Dermis microvascular lymphatic vessel endothelial cell (primary cell): Measurements from ENCODE around the gene SGSM2. TPM values are rescaled to one million over a fixed set of nuclear protein-coding genes. Genes with fewer than 3 reads are reported as not detected.

ENCODE experiments used
- DNase-seq, 2 donors: peaks; one replicate each; pipeline versions ENCODE4 v3.0.0 to v3.0.0-alpha.2; 2010; ENCODE audit warnings: low read depth in 2 of 2
- total RNA-seq: library from RNA; depleted of rRNA; stranded (reverse); fragments of >200 nt; gene quantifications from 2 replicates; pipeline ENCODE4 v1.2.1, GENCODE V29; 2014

Gene SGSM2
- total RNA-seq, 1 donor from 2014 or later = 23.4 TPM

DNA sequence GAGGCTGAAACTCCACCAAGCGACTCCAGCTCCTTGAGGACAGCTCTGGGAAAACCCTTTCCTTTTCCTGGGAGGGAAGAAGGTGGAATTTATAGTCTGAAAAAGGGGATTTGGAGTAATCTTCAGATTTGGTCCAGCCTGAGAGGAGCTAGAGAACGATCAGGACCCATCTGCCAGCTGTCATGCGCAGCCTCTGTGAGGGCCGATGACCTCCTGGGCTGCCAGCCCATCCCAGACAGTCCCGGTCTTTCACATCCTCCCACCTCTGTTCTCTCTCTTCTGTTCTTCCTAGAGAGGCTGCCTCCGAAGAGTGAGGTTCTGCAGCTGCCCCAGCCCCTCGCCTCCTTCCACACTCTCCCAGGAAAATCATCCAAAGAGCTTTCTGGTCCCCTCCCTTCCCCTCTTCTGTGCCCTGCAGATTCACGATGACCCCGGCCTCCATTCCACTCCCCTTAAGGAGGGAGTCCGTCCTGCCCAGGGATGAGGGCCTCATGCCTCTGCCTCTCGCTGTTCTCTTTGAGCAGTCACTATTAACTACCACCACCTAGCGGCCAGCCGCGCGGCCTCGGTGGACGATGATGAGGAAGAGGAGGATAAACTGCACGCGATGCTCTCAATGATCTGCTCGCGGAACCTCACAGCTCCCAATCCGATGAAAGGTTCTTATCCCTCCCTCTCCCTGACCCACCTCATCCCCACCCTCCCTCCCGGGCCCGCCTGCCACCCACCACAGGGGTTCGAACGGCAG is 29.6 kb downstream of the SGSM2 start:
- no peak for DNase-seq

GRCh38 chr17:2368359-2368758 is 31.1 kb downstream of the SGSM2 start:
- no peak for DNase-seq

DNA sequence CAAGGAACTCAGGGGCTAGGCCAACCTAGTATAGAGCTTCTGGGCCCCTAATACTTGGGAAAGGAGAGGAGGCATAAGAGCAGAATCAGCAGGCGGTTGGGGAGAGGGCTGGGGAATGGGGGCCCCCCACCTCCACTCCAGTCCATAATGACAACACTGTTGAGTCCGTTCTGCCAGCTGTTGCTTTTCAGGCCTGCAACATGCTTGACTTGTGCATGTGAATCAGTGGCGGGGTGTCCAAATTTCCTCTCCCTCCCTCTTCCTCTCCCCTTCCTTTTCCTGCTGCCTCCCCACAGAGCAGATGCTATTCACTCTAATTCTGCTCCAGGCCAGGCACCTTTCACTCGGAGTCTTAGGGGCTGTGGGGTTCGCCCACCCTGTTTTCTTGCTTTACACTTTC is 31.7 kb downstream of the SGSM2 start:
- DNase-seq = peak in 1 of 2 donors; percentile 23

DNA sequence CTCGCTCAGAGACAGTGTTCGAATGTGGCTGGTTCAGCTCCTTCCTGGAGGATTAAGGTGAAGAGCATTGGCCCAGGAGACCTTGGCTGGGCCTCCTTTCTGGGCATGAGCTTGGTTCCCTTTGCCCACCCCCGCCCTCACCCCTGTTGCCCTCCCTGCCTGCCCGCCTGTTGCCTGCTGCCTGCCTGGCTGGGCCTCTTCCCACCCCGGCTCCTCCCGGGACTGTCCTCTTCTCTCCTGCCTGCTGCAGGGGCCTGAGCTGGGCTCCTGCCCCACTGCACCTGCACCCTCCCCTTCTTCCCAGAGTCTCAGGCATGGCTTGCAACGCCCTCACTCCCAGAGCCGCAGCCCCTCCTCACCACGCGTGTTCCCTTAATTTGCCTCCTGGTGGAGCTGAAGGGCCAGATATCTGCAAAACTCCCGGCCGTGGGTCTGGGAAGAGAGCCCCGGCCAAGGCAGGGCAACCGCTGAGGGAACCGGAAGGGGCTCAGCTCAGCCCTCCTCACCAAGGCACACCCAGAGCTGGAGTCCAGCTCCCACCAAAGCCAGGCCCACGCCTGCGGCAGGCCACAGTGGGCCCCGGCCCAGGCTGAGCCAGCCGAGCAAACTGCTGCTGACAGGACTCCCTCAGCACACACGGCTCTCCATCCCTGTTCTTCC is 32.4 kb downstream of the SGSM2 start:
- DNase-seq = no peak

DNA sequence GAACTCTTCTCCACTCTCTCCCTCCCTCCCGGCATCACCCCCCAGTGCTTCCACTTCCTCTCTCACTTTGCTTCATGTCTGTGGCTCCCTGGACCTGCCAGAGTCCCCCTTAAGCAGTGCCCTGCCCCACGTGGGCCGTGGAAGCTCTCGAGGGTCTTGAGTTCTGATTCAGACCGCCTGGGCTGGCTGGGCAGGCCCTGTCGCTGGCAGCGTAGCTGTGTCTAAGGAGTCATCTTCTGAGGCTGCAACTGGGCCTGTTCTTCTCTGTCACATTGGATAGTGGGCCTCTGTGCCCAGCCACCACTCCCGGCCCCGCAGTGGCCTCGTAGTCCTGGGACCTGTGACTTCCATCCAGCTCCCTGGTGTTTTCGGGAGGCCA is 32.9 kb downstream of the SGSM2 start:
- DNase-seq = no peak

GRCh38 chr17:2371183-2372130 is 34.2 kb downstream of the SGSM2 start:
- no peak for DNase-seq

DNA sequence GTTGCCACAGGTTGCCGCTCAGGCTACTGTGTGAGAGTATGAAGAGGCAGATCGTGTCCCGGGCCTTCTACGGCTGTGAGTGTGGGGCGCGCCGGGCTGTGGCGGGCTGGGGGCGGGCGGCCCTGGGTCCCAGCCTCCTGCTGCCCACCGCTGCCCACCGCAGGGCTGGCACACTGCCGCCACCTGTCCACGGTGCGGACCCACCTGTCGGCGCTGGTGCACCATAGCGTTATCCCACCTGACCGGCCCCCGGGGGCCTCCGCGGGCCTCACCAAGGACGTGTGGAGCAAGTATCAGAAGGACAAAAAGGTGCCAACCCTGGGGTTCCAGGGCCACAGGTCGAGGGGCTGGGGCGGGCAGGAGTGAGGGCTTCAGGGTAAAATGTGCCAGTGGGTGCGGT is 34.9 kb downstream of the SGSM2 start:
- no peak for DNase-seq

DNA sequence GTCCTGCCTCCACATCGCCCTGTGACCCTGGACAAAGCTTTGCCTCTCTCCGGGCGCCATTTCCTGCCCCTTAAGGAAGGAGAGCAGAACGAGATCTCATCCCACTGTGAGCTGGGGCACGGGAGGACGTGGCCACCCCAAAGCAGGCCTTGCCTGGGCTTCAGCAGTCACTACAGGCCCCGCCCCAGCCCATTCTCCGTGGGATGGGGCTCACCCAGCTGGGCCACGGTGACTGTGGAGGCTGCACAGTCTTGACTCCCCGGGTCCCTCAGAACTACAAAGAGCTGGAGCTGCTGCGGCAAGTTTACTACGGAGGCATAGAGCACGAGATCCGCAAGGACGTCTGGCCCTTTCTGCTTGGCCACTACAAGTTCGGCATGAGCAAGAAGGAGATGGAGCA is 35.4 kb downstream of the SGSM2 start:
- DNase-seq = no peak

DNA sequence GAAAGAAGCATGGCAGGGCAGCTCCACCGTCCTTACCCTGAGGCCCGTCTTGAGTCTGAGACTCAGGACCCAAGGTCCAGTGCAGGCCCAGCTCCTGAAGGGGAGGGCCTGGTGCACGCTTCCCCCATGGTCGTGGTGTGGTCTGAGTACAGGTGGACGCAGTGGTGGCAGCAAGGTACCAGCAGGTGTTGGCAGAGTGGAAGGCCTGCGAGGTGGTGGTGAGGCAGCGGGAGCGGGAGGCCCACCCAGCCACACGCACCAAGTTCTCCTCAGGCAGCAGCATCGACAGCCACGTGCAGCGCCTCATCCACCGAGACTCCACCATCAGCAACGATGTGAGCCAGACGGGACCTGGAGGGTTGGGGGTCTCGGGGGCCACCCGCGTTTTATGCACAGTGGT is 35.9 kb downstream of the SGSM2 start:
- DNase-seq = no peak

DNA sequence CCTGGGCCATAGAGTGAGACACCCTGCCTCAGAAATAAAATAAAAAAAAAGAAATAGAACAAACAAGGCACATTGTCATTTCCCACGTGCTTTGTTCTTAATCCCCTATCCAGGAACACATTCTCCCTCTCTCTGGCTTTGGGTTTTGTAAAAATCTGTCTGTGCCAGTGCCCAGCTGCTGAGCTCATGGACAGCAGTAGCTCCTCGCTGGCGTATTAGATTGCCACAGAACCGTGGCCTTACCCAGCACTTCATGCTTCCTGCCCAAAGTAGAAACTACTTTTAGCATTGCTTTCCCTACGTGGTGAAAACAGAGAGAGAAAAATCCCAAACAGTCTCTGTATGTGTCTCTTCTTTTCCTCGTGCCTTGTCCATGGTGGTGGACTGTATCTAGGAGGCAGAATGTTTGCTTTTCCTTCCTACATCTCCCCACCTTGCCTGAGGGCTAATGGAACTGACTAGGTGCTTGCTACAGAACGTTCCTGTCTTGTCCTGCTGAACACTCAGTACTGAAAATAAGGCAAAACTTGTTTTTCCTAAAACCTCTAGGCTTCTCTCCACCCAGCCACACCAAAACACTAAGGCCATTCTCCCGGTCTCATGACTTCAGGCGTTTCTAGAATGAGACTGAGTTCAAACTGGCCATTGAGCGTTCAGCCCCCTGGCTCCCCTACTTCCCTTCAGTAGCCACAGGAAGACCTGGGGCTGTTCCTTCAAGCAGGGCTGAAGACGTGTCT is 37.4 kb downstream of the SGSM2 start:
- no peak for DNase-seq

GRCh38 chr17:2375406-2375805 is 38.1 kb downstream of the SGSM2 start:
- no peak for DNase-seq

DNA sequence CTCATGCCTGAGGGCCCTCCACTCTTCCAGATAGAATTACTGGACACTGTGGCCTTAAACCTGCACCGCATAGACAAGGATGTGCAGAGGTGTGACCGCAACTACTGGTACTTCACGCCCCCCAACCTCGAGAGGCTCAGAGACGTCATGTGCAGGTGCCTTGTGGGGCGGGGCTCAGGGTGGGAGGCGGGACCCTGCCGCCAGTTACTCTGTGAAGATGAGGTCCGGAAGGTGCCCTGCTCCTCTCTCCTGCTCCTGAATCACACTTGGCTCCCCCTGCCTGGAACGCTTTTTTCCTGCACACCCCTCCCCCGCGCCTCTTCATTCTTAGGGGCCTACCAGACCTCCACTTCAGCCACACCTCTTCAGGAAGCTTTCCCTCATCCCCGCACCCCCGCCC is 38.8 kb downstream of the SGSM2 start:
- DNase-seq = no peak

DNA sequence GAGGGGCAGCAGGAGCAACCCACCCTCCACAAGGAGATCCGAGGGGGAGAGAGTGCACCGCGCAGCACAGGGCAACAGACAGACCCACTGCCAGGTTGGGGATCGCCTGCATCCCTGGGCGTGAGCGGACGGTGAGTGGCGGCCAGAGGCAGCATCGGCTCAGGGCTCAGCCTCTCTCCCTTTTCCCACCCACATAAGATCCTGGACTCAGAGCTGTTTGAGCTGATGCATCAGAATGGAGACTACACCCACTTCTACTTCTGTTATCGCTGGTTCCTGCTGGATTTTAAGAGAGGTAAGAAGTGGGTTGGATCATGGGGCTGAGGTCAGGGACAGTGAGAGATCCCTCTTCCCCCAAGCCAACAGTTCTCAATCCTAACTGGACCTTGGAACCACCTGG is 40.4 kb downstream of the SGSM2 start:
- DNase-seq = no peak

DNA sequence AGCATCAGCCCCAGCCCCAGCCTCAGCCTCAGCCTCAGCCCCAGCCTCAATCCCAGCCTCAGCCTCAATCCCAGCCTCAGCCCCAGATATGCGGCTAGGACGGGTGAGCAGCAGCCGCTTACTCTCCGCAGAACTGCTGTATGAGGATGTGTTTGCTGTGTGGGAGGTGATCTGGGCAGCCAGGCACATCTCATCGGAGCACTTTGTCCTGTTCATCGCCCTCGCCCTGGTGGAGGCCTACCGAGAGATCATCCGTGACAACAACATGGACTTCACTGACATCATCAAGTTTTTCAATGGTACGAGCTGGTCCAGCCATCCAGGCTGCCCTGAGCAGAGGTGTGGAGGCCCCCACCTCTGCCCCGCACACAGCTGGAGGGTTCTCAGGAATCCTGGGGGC is 41.6 kb downstream of the SGSM2 start:
- DNase-seq = no peak

DNA sequence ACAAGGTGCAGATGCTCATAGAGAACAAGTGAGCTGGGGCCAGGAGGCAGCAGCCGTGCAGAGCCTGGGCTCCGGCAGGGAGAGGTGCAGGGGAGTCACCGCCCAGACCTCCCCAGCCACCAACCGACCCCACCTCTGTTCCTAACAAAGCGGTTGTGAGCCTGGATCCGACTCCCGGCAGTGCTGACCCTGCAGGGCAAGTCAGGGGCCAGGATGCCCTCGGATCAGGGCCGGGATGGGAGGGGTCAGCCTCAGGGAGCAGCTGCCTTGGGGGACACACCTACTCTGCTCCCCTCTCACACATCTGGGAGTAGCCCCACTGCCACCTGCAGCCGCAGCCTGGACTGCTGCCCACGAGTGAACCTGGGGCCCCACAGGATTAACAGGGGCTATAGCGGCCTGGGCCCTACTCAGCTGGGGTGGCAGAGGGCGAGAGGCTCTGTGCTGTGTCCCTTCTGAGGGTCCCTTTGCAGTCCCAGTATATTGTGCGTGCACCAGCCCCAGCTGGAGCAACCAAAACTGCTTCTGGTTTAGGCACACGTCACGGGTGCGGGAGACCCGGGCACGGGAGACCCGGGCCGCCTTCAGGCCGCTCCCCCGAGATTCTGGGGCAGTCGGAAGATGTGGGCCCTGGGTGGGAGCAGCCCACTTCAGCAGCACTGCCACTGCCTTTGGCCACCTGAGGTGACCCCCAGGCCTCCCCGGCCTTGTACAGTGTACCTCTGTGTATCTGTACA is 42.4 kb downstream of the SGSM2 start:
- no peak for DNase-seq

DNA sequence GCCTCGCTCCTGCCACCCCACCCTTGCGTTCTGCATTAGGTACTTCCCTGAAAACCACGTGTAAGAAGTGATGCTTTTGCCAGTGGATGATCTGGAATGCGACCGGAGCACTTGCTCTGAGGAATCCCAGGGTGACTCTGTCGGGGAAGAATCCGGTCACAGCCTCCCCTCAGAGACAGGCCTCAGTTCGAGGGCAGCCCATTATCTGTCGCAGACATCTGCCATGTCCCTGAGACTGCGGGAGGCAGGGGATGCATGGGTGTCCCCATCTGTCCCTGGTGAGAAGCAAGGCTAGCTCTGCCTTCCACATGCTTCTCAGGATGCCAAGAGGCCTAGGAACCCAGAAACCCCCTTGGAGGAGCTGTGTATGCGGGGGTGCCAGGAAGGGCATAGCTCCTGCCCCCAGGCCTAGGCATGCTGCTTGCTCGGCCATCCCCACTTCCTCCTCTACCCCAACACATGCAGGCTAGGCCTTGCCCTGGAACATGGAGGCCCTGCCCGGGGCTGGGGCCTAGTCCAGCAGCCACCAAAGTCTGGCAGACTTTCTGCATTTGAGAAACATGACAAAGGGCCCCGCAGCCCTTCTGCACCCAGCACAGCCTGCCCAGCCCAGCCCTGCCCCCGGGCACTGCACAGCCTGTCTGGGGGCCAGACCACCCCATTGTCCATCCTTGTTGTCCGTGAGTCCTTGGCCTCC is 43.1 kb downstream of the SGSM2 start:
- DNase-seq = no peak

DNA sequence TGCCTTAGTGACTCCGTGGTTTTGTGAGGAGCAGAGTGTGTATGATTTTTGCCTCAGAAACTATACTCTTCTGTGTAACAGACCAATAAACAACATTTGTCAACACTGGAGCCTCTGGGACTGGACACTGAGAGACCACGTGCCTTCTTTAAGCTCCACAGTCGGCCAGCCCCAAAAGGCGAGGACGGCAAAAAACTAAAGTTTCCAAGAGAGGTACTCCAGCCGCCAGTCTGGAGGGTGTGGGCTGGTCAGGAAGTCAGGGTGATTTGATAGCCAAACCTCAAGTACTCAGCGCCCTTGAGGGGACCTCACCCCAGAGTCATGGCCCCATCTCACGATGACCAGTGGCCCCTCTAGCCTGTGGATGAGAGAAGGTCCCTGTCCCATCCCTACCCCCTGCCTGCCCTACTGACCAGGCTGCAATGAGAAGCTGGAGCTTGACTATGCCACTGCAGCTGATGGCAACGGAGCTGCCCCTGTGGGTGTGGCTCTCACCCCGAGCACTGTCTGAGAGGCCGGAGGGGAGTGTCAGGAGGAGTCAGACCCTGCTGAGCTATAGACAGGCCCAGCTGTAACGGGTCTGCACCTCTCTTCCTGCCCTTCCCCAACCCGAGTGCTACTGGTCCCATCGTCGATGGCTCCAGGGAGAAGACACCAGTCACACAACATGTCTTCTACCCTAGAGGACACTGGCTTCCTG is 43.8 kb downstream of the SGSM2 start:
- DNase-seq = no peak

- no peak for DNase-seq
Measured at GRCh38 chr17:2383628-2384167, 46.4 kb downstream of the SGSM2 start.

- no peak for DNase-seq
Measured at GRCh38 chr17:2384439-2385127, 47.3 kb downstream of the SGSM2 start.
